Pons (tissue), 1 donor: ENCODE data around the gene ELL.

Experiments
- DNase-seq: peaks from one replicate; pipeline ENCODE4 v3.0.0-alpha.2; 2016; ENCODE audit warnings: low spot score

The ELL gene

DNA sequence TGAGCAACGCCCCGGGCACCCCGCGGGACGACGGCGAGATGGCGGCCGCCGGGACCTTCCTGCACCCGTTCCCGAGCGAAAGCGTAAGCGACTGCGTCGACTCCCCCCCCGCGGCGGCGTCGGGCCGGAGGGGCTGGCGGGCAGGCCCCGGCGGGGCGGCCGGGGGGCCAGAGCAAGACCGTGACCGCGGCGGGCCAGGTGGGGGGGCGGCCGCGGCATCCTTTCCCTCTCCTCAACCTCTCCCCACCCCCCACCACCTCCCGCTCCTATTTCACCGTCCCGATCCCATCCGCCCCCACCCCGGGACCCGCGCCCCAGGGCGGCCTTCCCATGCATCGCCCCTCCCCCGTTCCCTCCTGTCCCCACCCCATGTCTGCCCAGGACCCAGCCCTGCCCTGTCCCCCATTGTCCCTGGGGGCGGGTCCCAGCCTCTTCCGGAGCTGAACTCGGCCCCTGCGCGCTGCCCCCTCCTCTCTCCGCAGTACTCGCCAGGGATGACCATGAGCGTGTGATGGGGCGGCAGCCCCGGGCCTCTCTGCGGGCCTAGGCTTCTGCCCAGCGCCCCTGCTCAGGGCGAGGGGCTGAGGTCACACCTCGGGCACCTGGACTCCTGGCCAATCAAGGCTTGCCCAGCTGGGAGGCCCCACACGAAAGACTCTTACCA is 88.0 kb downstream of the ELL start:
- no peak for DNase-seq

DNA sequence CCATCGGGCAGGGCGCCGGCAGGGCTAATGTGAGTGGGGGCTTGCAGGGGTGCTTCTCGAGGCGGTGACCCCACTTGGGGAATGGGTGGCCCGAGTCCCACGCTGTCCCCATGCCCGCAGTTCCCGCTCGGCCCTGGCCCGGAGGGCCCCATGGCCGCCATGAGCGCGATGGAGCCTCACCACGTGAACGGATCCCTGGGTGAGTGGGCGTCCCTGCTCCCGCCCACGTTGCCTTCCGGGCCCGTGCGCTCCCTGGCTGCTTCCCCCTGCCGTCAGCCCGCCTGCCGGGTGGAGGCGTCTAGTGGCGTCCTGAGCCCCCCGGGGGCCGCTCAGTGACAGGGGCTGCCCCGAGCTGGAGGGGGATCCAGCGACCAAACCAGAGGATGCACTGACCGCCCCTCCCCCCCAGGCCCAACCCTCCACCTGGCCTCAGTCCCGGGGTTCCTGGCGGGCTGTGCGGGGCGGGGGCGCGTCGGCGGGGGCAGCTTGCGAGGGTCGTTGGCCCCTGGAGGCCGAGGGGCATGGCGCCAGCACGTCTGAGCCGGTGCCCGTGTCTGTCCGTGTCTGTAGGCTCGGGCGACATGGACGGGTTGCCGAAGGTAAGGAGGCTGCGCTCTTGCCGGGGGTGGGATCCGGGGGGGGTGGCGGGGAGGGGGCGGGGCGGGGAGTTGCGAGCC is 88.7 kb downstream of the ELL start:
- DNase-seq = no peak

DNA sequence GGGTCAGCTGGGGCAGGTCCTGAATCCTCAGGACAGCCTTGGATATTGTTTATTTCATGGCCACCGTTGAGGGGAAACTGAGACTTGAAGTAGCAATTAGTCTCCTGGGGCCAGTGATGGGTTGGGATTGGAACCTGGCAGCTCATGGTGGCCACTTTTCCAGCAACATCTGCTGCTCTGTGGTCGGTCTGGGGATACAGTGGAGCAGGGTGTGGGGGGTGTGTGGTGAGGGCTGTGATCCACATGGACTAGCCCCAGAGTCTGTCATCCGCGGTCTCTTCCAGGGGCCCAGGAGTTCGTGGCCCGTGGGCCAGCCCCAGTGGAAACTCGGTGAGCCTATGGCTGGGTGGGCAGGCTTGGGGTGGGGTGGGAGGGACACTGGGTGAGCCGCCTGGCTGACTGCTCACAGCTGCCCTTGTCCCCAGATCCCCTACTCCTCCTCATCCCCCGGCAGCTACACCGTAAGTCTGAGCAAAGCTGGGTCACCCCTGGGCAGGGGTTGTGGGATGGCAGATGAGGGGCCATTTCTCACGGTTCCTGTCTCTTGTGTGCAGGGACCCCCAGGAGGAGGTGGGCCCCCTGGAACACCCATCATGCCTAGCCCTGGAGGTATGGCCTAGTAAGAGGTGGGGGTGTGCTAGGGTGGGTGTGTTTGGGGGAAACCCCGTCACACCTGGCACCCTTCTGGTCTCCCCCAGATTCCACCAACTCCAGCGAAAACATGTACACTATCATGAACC is 89.4 kb downstream of the ELL start:
- no peak for DNase-seq

DNA sequence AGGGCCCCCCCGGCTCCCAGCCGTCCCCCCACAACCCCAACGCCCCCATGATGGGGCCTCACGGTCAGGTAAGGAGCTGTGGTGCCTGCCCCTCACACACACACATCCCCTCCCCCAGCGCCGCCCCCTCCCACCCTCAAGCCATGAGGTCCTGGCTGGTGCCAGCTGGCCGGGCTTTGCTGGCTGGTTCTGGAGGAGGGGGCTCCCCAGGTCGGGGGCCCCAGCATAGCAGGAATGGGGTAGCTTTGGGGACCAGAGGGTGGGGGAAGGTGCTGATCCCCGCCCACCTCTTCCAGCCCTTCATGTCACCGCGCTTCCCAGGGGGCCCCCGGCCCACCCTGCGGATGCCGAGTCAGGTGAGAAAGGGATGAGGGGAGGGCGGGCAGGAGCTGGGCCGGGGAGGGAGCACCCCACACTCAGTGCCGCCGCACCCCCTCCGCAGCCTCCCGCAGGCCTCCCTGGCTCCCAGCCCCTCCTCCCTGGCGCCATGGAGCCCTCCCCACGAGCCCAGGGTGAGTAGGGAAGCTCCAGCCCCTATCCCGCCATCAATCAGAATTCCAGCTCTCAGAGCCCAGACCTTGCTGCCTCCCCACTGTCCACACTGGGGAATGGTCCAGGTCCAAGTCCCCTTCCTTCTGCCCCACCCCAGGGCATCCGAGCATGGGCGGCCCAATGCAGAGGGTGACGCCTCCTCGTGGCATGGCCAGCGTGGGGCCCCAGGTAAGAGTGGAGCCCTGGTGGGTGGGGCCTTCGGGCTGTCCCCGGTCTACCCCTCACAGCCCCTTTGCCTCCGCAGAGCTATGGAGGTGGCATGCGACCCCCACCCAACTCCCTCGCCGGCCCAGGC is 90.3 kb downstream of the ELL start:
- no peak for DNase-seq

DNA sequence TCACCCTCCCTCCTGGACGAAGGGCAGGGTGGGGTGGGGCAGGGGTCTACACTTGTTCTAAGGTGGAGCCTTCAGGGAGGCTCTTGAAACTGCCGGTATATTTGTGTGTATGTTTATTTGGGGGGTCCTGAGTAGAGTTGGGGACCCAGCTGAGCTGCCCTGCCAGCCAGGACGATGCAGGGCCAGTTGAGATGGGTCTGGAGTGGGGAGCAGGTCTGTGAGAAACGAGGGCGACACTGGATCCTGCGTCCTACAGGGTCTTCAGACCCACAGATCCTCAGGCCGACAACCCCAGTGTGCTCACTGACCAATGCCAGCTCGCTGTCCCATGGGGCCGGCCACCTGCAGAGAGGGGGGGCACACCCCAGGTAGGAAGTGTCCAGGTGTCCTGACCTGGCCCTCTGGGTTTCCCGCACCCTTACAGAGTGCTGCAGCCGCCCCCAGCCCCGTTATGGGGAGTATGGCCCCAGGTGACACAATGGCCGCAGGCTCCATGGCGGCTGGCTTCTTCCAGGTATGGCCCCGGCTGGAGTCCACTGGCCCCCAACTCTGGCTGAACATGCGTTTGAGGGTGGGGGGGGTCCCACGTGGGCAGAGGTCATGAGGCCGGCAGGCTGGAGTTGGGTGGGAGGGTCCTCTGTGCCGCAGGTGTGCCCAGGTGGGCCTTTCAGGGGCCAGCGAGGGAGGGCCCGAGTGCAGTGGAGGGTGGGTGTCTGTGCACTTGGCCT is 91.3 kb downstream of the ELL start:
- DNase-seq = no peak

DNA sequence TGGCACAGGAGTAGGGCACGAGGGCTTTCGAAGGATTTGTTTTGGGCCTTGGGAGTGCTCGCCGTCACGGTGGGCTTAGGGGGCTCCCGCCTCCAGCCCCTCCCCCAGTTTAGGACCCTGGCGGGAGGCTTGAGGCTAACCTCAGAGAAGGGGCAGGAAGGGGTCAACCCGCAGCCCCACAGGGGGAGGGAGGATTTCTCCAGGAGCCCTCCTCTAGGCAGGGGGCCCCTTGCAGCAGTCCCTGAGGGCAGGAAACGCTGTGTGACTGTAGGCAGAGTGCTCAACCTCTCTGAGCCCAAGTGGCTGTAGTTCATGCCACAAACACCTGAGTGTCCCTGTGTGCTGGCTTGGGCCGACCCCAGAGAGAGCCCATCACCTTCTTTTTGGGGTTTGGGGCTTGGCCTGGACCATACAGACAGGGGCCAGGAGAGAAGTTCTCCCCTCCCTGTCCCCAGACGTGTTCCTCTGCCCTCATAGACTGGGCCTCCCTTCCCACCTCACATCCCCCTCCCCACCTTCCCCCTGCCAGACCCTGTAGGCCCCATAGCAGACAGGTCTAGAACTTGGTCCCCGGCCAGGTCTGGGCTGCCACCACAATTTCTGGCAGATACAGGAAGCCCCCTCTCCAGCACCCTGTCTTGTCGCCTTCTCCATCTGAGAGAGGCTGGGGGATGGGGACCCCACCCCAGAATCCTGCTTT is 92.0 kb downstream of the ELL start:
- no peak for DNase-seq

DNA sequence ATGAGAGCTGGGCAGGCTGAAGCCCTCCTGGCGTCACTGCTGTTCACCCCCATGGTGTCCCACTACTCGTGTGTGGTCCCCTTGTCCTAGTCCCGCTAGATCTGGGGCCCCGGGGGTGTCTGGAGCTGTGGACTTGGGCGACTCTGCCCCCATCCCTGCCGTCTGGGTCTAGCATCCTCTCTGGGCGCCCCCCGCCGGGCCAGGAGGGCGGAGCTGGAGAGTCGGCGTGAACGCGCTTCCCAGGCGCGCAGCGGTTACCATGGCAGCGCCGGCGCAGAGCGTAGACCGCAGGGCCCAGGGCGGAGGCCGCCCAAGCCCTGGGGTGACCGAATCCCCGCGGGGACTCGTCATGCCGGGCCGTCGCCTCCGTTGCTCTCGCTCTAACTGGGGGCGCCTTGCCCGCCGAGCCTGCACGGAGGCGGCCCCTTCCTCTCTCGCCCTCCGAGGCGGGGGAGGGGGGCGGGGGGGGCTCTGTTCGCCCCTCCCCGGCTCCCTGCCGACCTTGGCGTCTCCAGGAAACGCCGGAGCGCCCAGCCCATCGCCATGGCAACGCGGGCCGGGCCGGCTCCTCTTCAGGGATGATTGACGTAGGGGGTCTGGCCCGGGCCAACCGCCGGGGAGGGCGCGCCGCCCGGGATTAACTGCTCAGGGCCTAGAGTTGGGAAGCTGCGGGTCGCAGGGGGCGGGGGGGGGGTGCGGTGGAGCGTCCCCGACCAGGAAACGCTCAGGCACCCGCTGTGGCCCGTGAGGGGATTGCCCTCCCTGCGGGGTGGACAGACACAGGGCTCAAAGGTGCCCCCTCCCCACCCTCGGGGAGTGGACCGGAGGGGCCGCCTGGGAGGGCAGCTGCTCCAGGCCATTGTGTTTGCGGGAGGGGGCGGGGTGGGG is 92.8 kb downstream of the ELL start:
- no peak for DNase-seq

DNA sequence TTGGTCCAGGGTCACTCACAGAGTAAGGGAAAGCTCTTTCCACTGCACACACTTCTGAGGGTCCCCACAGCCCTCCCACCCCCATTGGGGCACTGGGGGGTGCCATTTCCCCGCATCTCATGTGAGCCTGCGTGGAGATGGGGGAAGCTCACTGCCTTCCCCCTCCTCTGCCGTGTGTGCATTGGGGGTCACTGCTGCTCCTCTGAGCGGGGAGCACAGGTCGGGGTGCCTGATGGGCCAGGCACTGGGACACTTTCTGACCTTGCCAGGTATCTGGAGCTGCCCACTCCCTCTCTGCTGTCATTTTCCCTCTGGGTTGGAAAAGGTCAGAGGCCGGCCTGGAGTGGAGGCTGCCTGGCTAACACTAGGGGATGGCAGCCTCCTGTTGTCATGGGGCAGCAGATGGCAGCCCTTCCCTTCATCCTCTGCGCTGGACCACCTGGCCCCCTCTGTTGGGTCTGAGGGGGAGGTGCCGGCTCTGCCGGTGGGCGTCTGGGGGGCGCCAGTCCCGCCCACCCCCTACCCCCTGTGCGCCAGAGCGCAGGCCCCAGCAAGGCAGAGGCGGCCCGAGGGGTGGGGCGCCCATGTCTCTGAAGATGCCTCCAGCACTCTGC is 93.6 kb downstream of the ELL start:
- DNase-seq = no peak

DNA sequence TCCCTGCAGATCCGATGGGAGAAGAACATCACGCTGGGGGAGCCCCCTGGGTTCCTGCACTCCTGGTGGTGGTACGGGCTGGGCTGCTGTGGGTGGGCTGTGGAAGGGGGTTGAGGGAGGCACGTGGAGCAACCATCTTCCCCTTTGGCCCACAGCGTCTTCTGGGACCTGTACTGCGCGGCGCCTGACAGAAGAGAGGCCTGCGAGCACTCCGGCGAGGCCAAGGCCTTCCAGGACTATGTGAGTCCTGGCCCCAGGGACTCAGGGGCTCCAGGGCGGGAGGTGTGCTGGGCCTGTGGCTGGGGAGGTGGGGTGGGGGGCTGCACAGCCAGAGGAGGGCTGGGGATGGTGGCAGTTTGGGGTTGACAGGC is 94.1 kb downstream of the ELL start:
- no peak for DNase-seq

DNA sequence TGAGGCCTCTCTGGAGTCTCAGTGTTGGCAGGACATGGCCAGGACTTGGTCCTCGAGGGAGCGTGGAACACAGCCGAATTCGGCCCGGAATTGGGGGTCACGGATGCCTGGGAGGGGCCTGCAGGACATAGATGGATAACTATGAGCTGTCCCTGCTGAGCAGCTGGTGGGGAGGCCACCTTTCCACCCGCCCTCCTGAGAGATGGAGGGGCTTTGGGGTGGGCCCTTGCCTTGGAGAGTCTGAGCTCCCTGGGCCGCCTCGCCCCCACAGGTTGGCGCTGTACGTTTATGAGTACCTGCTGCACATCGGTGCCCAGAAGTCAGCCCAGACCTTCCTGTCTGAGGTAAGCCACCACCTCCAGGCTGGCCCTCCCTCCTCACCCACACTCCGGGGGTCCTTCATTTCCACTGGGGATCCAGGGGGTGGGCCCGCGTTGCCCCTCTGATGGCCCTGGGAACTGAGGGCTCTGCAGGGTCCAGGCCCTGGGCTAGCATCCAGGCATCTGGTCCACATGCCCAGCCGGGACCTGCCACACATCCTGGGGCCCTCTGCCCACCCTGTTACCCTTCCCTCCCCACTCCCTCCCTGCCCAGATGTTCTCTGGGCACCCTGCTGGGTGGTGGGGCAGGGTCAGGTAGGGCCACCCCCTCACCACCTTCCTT is 94.7 kb downstream of the ELL start:
- DNase-seq = no peak

DNA sequence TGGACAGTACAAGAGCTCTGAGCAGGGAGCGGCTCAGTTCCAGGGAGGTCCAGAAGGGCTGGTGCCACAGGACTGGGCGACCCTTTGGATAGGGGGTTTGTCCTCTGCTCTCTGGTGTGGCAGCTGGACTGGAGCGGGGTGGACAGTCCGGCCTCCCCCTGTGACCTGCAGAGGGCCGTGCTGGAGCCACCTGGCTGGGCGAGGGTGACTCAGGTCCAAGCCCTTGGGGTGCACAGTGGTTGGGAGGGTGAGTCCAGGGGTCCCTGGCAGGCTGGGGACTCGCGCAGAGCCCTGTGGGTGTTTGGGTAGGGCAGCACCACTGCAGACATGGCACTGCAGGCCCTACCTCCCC is 95.5 kb downstream of the ELL start:
- DNase-seq = no peak

DNA sequence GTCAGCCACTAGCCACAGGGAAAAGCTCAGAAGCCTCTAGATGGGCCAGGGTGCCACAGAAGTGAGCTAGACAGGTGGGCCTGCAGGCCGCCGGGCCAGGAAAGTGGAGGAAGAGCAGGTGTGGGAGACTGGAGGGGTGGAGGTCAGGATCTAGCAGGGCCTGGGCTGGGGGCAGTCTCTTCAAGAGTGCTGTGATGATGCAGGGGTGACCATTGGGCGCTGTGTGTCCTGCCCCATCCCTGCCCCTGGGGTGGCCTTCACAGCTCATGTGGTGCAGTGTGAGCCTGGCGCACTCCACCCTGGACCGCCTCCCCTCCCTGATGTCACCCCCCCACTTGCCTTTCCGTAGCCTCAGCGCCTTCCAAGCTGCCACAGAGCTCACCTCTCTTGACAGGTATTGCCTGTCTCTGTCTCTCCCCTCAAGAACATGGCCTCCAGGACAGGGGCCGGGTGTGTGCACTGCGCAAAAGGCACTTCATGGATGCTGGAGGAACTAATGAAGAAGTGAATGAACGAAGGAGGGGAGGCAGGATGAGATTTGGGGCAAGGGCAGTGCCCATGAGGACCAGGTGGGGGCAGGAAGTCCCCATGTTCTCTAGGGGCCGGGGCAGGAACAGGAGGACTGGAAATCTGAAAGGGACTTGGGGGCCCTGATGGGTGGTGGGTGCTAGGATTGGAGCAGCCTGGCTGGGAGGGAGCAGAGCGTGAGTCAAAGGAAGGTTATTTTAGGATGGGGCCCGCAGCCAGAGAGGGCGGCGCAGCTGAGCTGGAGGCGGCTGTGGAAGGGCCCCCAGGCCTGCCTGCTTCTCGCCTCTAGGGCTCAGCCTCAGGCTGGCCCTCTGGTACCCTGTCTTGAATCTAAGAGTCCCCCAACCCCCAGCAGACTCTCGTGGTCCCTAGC is 96.1 kb downstream of the ELL start:
- no peak for DNase-seq

DNA sequence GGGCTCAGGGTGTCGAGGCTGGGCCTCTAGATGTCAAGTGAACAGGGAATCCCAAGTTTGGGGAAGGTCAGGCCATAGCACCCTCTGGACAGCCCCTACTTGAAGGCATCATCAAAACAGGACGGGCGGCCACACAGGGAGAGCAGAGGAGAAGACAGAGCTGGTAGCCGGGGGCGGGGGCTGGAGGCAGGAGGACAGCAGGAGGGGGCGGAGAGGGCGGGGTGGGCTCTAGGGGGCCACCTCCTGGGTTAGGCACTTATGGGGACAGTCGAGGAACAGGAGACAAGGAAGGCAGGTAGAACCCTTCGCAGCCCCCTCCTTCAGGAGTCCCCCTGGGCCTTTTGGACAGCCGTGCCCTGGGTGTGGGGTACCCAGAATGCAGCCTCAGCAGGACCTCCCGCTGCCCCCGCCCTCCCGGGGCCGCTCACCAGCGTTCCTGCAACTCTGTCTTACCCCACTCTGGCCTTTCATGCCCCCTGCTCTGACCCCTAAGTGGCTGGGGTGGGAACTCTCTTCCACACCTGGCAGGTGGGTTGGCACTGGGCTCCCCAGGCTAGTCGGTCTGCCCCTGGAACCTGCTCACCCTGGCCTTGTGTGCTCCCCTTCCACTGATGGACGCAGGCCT is 96.9 kb downstream of the ELL start:
- no peak for DNase-seq

DNA sequence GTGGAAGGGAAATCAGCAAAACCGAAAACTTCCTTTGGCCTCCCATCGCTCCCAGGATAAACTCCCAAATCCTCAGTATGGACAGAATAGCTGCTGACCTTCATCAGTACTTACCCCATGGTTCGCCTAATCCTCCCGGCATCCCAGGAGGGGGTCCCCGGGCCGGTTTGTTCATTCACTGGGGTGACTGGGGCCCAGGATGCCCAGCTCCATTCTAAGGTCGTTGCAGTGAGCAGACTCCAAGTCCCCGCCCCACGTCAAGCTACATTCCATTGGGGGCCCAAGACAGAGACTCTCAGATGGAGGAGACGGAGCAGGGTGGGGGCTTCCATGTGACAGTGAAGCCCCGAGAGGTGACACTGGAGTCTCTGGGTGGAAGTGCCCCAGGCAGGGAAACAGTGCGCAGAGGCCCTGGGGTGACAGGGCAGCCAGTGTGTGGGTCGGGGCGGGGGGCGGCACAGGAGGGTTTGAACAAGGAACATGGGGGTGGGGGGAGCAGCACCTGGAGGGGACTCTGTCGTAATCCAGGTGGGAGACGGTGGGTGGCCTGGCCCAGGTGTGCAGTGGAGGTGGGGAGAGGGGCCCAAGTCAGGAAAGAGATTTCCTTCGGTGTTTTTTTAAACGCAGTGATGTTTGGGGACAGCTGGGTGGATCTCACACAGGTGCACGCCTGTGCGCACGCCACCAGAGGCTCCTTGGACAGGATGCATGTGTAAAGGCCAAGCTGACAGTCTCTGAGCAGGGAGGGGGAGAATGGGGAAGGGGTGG is 97.6 kb downstream of the ELL start:
- no peak for DNase-seq

DNA sequence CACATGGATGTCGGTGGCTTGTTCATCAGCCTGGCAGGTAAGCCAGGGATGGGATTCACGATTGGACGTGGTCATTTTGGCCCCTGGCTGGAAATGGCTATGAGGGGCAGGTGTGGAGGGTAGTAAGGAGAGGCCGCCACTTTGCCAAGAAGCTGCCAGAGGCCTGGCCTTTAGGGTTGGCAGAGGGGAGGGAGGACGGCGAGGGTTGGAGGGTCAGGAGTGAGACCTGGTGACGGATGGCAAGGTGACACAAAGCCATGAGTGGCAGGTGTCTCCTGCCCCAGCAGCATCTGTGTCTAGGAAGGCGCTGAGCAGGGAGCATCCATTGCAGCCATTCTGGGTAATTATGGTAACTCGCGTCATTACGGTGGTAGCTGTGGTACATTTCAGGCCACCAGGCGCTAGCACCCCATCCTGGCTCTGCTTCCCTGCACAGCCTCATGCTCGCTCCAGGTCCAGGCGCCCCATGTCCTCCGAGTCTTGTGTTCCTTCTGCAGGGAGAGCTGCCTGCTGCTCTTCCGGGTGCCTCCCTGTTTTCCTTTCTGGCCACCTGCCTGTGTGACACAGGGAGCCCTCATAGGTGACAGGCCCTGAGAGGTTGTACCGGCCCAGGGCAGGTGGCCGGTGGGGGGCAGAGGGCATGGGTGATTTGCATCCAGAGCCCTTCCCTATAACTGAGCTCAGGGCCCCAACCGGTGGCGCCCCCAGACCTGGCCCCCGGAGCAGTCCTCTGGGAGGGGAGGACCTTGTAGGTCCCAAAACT is 98.4 kb downstream of the ELL start:
- no peak for DNase-seq

DNA sequence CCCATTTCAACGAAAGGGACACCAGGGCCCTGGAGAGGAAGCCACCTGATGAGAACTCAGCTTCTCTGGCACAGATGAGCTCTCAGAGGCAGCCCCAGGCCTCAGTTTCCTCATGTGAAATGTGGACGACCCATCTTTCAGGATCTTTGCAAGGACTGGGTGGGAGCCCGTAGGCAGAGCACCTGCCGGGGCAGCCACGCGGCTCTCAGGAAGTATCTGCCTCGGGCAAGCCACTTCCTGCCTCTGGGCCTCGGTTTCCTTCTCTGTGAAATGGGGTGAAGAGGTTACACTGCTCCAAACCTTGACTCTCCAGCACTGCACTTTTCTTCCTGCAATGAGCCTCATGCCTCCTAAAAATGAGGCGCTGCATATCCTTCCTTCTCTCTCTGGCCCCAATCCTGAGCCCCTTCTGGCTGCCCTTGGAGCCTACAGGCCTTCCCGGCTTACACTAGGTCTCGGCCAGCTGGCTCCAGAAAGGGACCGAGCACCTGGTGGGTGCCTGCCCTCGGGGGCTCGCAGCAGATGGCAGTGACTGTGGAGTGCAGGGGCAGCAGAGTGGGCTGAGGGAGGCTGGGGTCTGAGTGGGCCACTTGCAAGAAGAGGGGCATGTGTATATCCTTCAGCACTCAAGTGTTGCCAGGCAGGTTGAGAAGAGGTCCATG is 99.2 kb downstream of the ELL start:
- DNase-seq = no peak
